ENCODE results near the gene SHC4.
A peak's percentile ranks its signal among the peaks of the same experiment; 100 is the strongest.

The SHC4 gene

DNA sequence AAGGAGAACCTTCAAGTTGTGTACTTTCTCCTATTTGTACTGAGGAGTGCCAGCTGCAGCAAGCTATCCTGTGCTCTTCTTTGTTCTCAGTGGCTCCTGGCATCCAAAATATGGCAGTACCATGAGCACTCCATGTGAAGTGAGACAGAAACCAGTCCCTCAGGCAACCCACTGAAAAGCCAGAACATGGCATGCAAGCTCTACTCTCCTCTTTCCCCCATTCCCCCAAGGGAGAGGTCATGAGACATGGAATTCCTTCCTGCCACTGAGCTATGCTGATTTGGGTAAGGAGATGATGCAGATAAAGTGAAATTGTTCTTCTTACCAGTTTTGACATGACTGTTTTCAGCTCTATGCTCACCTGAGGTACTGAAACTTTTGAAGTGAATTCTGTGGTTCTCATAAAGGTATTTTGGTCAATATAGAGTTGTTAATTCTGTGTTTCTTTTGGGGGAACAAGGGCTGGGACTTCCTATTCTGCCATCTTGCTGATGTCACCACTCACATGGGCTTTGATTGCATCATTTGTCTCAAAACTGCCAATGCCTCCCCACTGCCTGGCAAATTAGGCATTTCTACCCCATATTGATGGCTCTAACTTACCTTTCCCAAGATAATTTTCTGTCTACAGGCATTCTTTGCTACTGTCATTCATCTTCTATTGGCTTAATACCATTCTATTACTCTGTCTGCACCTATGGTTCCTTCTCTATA is 130.0 kb downstream of the SHC4 start:
- DNase-seq: no peak

DNA sequence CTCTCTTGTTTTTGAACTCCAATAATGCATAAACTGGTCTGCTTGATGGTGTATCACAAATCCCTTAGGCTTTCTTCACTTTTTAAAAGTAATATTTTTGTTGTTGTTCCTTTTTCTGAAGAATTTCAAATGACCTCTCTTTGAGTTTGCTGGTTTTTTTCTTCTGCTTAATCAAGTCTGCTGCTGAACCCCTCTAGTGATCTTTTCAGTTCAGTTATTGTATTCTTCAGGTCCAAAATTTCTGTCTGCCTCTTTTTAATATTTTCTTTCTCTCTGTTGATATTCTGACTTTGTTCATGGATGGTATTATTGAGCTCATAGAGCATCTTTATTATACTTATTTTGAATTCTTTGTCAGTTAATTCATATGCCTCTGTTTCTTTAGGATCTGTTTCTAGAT is 131.1 kb downstream of the SHC4 start:
- no peak for DNase-seq

DNA sequence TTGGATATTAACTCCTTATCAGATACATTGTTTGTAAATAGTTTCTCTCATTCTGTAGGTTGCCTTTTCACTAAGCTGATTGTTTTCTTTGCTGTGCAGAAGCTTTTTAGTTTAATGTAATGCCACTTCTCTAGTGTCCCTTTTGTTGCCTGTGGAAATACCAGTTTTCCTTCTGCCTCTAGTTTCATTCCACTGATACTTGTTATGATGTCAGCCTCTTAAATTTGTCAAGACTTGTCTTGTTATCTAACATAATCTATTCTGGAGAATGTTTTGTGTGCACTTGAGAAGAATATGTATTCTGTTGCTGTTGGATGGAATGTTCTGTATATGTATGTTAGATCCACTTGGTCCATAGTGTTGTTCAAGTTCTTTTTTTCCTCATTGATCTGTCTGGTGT is 134.8 kb downstream of the SHC4 start:
- DNase-seq: no peak

DNA sequence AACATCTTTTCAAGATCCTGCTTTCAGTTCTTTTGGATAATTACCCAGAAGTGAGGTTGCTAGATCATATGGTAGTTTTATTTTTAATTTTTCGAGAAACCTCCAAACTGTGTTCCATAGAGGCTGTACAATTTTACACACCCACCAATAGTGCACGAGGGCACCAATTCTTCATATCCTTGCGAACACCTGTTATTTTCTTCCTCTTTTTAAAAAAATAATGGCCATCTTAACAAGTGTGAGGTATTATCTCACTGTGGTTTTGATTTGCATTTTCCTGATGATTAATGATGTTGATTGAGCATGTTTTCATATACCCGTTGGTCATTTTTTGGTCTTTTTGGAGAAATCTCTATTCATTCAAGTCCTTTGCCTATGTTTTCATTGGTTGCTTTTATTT is 135.2 kb downstream of the SHC4 start:
- no peak for DNase-seq

DNA sequence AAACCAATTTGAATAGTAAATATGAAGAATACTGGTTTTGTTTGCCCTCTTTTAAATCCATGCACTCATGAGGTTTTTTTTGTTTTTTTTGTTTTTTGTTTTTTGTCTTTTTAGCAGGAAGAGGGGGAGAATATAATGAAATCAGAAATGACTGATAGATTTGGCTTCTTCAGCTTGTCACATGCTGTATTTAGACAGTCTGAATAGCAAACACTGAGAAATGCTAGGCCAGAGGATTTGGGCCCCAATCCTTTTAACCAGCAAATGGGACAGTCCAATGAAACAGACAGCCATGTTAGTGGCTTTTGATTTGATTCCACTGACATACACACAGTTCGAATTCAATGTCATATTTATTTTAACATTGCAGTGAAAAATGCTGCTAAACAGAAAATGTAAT is 138.6 kb downstream of the SHC4 start:
- DNase-seq: no peak

DNA sequence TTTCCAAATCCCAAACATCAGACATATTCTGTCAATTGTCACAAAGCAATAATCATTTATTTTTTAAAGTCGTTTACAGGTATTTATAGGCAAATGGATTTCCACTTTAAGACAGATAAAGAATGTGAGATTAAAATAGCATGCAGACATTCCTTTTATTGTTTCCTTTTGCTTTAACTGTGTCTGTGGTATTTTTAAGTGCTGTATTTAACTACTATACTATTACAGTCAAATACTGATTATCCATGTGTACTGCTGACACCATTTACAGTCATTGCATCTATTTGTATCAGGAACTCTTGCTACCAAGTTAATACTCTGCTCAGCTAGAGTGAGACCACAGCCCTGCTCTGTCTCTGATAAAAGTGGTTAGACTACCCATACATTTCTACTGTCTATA is 140.0 kb downstream of the SHC4 start:
- no peak for DNase-seq

DNA sequence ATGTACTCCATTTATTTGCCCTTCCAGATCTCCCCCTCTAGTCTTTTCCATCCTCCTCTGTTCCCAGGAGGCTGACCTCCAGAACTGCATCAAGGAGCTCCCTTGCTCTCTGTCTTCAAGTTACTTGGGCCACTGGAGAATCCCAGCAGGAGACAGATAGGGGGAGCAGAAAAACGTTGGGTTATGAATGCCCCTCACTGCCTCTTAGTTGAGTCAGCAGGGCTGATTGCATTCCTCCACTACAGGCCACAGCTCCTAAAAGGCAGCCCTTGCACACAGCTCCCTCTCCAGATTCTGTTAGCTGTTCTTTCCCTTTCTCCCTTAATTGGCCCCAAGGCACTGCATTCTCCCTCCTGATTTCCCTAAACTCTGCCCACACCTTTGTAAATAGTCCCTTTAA is 140.5 kb downstream of the SHC4 start:
- no peak for DNase-seq

DNA sequence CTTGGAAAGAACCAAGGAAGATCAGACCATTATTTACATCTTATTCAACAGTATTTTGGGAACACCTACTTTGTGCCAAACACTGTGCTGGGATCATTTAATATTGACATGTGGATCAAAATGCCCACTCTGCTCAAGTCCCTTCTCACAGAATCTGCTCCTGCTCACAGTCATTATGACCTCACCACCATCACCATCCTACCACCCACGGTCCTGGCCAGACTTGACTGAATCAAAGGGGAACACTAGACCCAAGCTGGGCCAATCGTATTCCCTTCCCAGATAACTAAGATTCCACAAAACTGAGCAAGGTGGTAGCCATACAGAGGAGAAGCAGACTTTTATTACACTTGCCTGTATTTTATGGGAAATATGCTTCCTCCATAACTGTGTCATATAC is 149.4 kb downstream of the SHC4 start:
- peak; percentile 28 for DNase-seq

DNA sequence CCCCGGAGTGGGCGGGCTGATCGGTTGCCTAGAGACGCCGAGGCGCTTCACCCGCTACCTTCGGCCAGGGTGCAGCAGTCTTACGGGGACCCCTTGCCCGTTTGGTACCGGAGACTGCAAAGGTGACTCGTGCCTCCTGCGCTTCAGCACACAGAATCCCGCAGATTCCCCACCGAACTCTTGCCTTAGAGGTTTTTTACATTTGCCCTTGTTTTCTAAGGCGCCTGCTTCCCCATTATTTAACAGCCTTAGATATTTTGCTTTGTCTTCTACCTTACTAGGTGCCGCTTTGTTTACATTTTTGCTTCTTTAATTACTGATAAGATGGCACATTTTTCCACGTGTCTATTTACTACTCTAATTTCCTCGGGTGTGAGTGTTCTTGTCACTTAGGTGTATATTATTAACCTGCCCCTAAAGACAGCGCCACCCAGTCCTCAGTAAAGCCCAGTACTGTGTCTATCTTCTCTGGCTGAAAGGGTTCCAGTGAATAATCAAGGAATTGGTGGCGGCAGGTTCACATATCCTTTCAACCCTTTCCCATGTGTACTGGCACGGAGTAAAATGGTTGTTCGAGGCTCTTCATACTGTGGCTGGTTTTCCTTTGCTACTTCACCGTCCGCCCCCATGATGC is 152.3 kb downstream of the SHC4 start:
- DNase-seq: no peak

DNA sequence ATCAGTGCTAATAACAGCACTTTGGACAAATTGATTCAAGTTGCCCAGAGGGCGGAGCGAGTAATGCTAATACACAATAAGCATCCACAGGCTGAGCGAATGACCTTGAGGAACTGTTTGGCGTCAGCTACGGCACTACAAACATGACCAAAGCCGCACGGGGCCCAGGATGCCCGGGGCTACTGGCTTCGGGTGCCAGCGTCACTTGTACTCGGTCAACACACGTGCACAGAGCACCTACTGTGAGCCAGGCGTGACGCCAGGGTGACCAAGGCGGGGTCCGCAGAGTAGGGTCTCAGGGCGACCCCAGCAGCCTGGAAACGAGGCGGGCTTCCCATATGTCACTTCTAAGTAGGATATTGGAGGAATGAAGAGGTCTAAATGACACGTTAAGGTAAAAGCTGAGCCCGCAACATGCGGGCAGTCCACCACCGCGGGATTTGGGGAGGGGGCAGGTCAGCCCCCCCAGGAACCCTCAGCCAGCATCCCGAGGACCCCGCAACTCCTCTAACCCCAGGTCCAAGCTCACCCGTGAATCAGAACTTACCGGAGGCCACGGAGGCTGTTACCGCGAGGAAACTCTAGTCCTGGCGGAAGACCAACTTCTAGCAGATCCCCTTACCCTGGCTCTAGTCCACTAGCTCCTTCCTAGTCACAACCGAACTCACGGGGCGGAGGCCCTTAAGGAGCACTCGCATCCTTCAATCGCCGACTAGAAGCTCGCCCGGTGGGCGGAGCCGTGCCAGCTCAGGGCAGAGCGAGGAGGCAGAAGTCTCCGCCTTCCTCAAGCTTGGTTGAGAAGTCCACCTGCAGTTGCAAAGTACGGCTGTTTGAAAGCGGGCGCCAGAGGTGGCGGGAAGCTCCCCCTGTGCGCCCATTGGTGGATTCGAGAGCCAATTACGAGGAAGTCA is 153.1 kb downstream of the SHC4 start, which contains the start of gene CEP152:
TSS of gene CEP152 (minus strand) at position 656 of the 911 bp plus-strand sequence. CDS start 5,420 bp downstream, outside the sequence.
- DNase-seq: peak; percentile 98

DNA sequence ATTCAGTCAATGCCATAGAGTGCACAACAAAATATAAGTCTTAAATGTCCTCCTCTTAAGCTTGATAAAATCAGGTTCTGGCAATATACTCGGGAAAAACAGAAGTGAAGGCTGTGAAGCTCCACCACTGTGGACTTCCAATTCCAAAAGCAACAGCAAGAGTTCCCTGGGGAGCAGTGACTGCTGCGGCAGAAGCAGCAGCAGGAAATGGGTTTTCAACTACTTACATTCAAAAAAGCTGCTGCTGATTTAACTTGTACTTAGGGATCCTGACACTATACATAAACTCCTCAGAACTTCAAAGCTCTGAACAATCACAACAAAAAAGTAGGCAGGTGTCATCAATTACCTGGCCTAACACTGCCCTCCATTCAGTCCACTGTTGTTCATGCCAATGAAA is 157.6 kb downstream of the SHC4 start:
- DNase-seq: no peak

DNA sequence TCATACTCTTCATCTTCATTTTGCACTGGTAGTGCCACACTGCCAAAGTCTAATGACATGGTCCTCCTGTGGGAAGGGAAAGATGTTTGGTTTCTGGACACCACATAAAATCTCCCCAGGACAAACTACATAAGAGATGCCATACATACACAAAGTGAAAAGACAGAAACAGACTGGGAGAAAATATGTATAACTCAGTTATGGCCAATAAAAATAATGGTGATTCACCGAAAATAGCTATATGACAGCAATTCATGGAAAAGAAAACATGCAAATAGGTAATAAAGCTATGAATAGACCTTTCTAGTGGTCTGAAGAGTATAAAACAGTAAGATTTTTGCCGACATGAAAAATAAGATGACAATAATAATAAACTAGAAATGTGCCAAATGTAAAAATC is 158.1 kb downstream of the SHC4 start:
- DNase-seq: no peak

DNA sequence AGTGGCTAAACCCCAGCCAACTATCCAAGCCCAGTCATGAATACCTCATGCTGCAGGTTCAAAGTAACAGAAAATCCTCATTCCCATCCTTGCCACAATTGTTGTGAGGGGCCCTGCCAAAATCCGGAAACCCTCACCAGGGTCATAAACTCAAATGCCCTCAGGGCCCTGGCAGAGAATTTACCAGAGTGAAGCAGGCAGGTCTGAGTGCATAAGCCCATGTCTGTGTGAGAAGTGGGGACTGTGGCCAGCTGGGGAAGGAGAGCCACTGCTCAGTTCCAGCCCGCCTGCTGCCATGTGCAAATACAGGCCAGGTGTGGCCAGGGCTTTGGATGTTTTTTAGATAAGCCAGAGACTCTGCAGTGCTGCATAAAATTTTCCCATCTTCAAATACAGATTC is 159.8 kb downstream of the SHC4 start:
- no peak for DNase-seq

DNA sequence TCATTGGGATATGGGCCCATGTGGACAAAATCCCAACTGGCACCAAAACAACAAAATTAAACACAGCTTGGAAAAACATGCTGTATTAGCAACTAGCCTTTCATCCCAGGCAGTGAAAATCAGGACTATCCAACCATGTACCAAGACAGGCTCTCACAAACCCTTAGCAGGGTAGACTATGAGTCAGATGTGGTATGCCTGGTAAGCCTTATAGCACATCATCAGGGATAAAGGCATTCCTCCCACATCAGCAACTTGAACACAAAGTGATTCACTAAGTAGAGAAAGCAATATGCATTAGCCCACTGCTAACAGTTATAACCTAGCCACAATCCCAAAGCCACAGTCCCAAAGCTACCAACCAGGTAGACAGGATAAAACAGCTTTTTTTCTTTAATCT is 160.9 kb downstream of the SHC4 start:
- DNase-seq: no peak

DNA sequence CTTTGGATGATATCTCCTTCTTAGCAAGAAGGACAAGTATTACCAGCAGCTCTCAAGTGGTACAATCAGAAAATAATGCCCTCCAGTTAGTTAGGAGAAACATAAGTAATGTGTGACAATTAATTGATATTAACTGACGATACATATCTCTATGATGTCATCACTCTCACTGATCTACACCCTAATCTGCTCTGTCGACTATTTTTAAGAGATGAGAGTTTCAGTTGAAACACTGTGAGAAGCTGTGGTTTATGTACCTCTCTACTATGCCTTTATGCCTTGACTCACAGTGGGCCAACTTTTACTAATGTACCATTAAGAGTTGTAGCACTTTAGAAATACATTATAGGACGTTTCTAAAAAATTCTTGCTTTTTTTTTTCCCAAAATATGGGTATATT is 161.5 kb downstream of the SHC4 start:
- DNase-seq: no peak

DNA sequence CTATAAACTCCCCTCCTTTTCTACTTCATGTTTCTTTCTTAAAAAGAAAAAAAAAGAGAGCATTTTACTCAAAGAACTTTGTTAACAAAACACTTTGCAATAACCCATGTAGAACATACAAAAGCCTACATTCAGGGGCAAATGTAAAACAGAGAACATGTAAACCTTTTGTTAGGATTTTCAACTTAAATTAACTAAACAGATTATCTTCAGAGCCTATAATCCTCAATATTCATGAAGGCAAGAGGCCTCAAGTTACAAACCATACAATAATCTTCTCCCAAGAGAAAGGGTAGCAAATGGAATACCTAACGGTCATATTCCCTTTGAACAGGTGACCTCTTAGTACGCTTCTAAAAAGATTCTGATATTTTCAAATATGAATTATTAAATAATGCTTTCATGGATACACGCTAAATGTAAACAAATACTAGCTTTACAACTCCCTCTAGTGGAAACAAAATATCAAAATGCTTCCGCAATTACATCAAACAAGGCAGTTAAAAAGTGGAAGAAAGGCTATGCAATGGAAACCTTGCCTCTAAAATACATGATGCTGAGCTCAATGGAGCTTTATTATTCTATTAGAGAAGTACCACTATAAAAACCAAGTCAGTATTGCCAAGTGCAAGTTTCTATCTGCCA is 162.8 kb downstream of the SHC4 start:
- no peak for DNase-seq

DNA sequence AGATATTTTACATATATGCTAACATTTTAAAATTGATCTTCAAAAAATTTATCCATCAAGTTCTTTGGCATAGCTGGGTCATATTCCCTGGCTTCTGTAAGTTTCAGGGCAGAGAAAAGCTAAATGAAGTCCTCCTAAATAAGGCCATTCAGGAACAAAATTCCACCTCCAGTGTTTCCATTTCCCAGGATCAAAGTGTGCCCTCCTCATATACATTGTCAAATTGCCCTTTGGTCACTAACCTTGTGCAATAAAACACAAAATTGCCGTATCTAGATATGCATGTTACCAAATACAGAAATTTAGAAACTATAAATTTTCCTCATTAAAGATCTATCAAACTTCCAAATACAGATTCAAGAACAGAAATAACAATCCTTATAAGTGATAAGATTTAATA is 163.5 kb downstream of the SHC4 start:
- DNase-seq: no peak

DNA sequence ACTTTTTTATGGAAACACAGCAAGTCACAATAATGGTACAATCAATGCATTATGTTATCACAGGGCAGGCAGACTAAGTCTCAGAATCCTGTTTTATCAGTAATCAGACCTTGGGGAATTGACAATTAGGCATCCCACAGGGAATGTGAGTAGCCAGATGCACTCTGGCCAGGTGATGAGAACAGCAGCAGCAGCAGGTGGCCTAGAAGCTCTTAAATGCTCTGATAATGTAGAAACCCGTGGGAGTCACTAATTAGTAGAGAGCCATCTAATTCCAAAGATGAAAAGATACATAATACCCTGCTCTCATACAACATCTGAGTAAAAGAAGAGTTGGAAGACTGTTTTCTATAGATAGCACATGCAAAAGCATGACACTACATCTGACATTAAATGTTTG is 165.4 kb downstream of the SHC4 start:
- DNase-seq: no peak

DNA sequence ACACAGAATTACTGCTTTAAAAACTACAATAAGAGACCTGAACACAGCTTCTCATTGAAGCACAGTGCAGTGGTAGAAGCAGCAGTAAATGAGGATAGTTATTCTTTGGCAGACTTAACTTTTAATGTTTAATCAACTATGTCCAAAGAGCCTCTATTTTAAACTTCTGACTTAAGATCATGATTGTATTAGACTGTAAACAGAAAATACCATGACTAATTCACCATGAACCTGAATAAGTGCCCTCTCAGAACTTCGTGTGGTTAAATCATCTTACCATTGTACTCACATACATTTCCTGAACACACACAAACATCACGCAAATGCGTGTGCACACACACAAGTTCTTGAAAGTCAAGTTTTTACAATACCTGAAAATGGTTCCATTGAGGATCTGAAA is 166.8 kb downstream of the SHC4 start:
- no peak for DNase-seq

DNA sequence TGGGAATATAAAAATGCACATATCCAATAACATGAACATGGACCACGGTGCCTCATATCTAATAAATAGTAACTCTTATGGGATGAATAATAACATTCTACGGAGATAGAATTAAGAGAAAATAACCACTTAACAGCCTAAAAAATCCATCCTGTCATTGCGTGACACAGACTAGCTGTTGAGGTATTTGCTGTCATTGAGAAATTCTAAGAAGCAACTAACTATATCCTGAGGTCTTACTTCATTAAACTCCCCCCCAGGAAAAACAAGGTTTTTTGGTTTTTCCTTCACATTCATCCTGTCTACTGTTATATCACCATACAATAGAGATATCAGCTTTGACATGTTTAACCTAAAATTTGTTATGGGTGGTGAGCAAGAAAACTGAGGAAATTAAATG is 167.2 kb downstream of the SHC4 start:
- no peak for DNase-seq

DNA sequence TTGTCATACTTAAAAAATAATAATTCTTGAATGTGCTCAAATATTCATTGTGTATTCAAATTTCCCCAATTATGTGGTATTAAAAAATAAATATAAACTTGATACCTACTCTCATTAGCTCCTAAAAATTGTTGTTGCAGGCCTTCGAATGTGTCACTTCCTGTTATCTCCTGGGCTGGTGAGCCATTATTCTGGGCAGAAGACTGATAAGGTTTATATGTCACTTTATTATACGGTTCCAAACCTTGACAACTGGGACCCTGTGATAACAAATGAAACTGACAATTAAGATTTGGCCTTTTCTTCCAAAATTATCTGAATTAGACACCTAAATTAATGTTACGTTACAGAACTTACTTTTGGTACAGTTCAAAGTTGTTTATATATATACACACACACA is 167.8 kb downstream of the SHC4 start:
- DNase-seq: no peak

DNA sequence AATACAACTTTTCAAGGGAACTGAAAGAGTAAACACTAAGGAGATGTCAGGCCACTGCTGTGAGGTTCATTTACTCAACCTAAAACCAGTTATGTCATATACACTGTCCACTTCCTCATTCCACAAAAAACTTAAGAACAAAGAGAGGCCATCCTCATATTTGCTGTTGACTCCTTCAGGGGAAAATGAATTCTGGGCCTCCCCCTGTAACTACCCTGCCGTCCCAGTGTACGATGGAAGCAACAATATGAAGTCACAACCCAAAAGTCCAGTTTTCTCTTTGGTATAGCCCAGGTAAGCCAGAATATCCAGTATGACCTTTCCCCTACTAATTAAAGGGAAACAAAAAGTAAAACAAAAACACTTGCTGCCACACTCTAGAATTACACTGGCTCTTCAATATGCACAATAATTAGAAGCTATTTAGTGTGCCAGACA is 169.0 kb downstream of the SHC4 start:
- DNase-seq: no peak

DNA sequence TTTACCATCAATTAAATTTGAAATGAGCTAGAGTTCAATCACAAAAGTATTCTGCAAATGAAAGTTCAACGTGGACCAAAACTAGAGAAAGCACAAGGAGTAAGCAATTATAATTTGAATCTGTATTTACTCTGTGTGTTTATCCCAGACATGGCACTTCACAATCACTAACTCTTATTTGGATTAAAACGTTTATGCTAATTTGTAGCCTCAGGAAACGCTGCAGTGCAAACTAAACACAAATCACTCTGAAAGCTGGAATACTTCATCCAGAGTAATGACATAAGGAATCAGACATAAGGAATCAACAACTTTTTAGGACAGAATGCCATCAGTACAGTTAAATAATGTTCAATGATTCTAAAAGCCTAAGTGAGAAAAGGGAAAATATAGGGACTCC is 171.3 kb downstream of the SHC4 start:
- no peak for DNase-seq
